Measurements from ENCODE around the gene PIK3C2B. TPM values are rescaled to one million over a fixed set of nuclear protein-coding genes. Genes with fewer than 3 reads are reported as not detected.
A peak's percentile ranks its signal among the peaks of the same experiment; 100 is the strongest.
"Not testable (repeated sequence)": the region's sequence is repeated elsewhere in the genome, so short reads cannot be mapped to it uniquely, and the experiment has no call there.

The PIK3C2B gene
- total RNA-seq, 4 donors from 2014 or later, result 68.5 to 162 (median 134) TPM

DNA sequence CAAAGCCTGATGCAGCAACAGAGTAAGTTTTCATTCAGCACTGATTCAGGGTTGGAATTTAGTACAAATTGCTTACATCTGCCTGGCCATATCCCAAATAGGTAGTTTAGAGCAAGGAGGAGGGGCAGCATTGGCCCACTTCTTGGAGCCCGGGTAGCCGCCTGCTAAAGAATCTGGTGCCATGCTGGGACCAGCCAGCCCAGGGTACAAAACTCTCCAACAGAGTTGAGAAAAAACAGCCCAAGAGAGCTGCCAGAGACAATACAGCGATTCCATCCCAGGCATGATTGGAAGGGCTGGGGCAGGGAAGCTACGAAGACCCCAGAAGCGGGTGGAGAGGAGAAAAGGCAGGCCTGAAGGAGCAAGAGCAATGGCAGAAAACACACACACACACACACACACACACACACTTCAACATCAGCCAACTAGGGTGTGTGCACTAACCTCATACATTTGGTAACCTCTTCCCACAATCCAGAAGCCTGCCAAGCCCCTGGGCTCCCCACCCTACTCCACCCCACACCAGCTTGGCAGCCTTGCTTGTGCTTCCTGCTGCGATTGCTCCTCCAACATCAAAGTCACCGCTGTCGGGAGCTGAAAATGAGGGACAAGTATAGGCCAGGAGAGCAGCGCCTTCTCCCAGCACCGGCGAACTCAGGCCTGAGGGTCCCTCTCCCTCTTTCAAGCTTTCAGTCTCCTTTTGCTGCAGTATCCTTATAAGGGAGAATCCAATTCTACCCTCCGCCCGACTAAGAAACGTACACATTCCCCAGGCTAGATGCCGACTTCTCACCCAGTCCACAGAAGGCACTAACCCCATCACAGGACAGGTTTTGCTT is 1.2 kb downstream of the PIK3C2B start:
- H3K27ac ChIP-seq, result peak overlapping the region; percentile 89 to 97 (median 94)
- H3K4me1 ChIP-seq, result peaks cover 4 to 28% (median 7%) of the 10 kb centered on the region in 4 donors
- H3K27me3 ChIP-seq, result no peaks in the 10 kb centered on the region
- H3K36me3 ChIP-seq, result no peaks in the 10 kb centered on the region
- peak overlapping the region; percentile 60 to 87 (median 73) for H3K4me3 ChIP-seq
- peak; percentile 49 to 88 (median 87) for DNase-seq
- no peaks in the 10 kb centered on the region for H3K9me3 ChIP-seq
- TF ChIP-seq, protein P1, sequence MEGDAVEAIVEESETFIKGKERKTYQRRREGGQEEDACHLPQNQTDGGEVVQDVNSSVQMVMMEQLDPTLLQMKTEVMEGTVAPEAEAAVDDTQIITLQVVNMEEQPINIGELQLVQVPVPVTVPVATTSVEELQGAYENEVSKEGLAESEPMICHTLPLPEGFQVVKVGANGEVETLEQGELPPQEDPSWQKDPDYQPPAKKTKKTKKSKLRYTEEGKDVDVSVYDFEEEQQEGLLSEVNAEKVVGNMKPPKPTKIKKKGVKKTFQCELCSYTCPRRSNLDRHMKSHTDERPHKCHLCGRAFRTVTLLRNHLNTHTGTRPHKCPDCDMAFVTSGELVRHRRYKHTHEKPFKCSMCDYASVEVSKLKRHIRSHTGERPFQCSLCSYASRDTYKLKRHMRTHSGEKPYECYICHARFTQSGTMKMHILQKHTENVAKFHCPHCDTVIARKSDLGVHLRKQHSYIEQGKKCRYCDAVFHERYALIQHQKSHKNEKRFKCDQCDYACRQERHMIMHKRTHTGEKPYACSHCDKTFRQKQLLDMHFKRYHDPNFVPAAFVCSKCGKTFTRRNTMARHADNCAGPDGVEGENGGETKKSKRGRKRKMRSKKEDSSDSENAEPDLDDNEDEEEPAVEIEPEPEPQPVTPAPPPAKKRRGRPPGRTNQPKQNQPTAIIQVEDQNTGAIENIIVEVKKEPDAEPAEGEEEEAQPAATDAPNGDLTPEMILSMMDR (IDR thresholded peaks at IDR 0.05), result no peak
- peak in 1 of 2 donors; percentile 34 for TF ChIP-seq POLR2A (IDR thresholded peaks at IDR 0.05)

DNA sequence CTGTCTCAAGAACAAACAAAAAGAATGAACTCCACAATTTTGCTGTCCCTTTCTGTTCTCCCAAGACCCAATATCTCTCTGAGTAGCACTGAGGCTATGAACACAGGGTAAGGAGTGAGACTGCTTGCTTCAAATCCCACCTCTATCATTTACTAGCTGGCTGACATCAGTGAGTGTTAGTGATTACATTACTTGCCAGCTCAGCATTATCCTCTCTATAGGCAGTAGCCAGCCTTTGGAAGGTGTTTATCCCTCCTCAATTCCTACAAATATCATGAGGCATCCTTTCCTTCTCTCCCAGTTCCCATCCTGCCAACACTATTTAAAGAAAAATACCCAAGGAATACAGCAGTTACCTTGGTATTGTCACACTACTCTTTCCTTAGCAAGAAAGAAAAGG is 3.0 kb downstream of the PIK3C2B start:
- H3K27ac ChIP-seq, result peak overlapping the region in 3 of 4 donors; percentile 89 to 97 (median 97)

DNA sequence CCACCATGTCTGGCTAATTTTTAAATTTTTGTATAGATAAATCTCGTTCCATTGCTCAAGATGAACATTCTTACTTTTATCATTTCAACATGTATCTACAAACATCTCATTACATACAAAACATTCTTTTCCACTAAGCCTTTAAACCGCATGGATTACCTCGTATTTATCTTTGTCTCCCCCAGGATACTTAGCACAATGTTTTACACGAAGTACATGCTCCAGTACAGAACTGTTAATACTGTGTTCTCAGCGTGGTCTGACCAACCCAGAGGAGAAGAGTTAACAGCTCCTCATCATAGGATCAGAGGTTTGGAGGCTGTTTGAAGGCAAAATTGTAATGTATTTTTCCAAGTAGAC is 7.4 kb downstream of the PIK3C2B start:
- Histone ChIP-seq H3K4me3 (no peak overlapping the region), H3K36me3 (no peaks in the 10 kb centered on the region), H3K27ac (no peak overlapping the region), H3K4me1 (peaks cover 0 to 25% (median 2%) of the 10 kb centered on the region in 4 donors), H3K27me3 (no peaks in the 10 kb centered on the region), H3K9me3 (no peaks in the 10 kb centered on the region)
- TF ChIP-seq, protein P1 (IDR thresholded peaks at IDR 0.05), result no peak
- TF ChIP-seq POLR2A (IDR thresholded peaks at IDR 0.05), result no peak
- DNase-seq, result no peak

More for the DNA sequence above, 3.0 kb downstream of the PIK3C2B start:
- no peaks in the 10 kb centered on the region for H3K9me3 ChIP-seq
- H3K27me3 ChIP-seq, result no peaks in the 10 kb centered on the region
- peak overlapping the region in 1 of 4 donors; percentile 87 for H3K4me3 ChIP-seq
- DNase-seq, result no peak
- no peaks in the 10 kb centered on the region for H3K36me3 ChIP-seq
- peaks cover 4 to 30% (median 7%) of the 10 kb centered on the region in 4 donors for H3K4me1 ChIP-seq
- TF ChIP-seq, protein P1 (IDR thresholded peaks at IDR 0.05), result no peak
- no peak for TF ChIP-seq POLR2A (IDR thresholded peaks at IDR 0.05)

DNA sequence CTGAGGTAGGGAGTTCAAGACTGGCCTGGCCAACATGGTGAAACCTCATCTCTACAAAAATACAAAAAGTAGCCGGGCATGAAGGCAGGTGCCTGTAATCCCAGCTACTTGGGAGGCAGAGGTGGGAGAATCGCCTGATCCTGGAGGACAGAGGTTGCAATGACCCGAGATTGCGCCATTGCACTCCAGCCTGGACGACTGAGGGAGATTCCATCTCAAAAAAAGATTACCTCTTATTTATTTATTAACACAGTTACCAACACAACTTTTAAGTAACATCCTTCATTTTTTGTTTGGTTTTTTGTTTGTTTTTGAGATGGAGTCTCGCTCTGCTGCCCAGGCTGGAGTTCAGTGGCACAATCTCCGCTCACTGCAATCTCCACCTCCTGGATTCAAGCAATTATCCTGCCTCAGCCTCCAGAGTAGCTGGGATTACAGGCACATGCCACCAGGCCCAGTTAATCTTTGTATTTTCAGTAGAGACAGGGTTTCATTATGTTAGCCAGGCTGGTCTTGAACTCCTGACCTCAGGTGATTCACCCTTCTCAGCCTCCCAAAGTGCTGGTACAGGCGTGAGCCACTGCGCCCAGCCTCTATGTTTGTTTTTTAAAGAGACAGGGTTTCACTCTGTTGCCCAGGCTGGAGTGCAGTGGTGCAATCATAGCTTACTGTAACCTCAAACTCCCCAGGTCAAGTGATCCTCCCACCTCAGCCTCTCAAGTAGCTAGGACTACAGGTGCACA is 7.9 kb downstream of the PIK3C2B start:
- not testable (repeated sequence) for DNase-seq, H3K9me3 ChIP-seq, H3K36me3 ChIP-seq, H3K27me3 ChIP-seq, H3K4me3 ChIP-seq, H3K27ac ChIP-seq
- H3K4me1 ChIP-seq, result peaks cover 0 to 25% (median 1%) of the 10 kb centered on the region in 4 donors

DNA sequence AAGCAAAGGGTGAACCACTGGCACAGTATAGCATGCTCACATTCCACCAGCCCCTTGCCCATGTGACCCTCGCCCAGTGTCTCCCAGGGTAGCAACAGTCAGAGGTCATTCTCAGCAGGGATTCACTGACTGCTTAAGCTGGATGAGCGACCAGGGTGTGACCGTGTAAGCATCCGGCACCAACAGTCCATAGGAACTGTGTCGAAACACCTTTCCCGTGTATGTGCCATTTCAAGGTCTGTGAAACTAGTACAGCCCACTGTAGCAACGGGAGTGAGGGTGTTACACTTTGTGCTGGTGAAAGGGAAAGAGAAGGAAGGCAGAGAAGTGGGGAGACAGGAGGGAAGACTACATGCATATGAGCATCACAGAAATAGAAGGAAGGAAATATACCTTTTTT is 10.8 kb downstream of the PIK3C2B start:
- TF ChIP-seq, protein P1 (IDR thresholded peaks at IDR 0.05), result no peak
- TF ChIP-seq POLR2A (IDR thresholded peaks at IDR 0.05), result no peak
- no peaks in the 10 kb centered on the region for H3K9me3 ChIP-seq
- H3K36me3 ChIP-seq, result no peaks in the 10 kb centered on the region
- peak overlapping the region in 1 of 4 donors; percentile 30 for H3K27ac ChIP-seq
- peaks cover 0 to 43% (median 18%) of the 10 kb centered on the region in 4 donors for H3K4me1 ChIP-seq
- H3K27me3 ChIP-seq, result no peaks in the 10 kb centered on the region
- DNase-seq, result no peak
- no peak overlapping the region for H3K4me3 ChIP-seq

DNA sequence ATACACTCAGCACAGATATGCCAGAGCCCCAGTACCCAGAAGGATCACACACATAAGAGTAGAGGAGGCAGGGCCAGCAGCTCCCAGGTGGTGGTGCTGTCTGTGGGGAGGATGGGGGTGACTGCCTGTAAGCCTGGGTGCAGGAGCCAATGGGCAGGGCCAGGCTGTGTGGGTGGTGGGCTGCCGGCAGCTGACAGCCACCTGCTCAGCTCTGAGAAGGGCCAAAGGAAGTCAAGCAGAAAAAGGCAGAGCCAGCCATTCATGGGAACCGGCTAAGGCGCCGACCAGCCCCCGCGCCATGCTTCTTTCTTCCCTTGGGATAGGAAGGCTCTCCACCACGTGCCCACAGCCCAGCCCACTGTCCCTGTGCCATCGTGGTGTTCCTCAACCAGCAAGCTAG is 14.1 kb downstream of the PIK3C2B start:
- TF ChIP-seq, protein P1 (IDR thresholded peaks at IDR 0.05), result no peak
- TF ChIP-seq POLR2A (IDR thresholded peaks at IDR 0.05), result no peak
- Histone ChIP-seq H3K27me3 (no peaks in the 10 kb centered on the region), H3K9me3 (no peaks in the 10 kb centered on the region), H3K36me3 (no peaks in the 10 kb centered on the region), H3K4me1 (peaks cover 6 to 62% (median 22%) of the 10 kb centered on the region in 4 donors), H3K27ac (peak overlapping the region in 3 of 4 donors; percentile 66 to 74 (median 73)), H3K4me3 (no peak overlapping the region)
- peak in 2 of 3 donors; percentile 70 for DNase-seq

Data from Peyer's patch (tissue), 4 donors.